Measurements from ENCODE around the gene SIAH3.
"Not testable (repeated sequence)": the region's sequence is repeated elsewhere in the genome, so short reads cannot be mapped to it uniquely, and the experiment has no call there.

Gene SIAH3, protein sequence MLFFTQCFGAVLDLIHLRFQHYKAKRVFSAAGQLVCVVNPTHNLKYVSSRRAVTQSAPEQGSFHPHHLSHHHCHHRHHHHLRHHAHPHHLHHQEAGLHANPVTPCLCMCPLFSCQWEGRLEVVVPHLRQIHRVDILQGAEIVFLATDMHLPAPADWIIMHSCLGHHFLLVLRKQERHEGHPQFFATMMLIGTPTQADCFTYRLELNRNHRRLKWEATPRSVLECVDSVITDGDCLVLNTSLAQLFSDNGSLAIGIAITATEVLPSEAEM

DNA sequence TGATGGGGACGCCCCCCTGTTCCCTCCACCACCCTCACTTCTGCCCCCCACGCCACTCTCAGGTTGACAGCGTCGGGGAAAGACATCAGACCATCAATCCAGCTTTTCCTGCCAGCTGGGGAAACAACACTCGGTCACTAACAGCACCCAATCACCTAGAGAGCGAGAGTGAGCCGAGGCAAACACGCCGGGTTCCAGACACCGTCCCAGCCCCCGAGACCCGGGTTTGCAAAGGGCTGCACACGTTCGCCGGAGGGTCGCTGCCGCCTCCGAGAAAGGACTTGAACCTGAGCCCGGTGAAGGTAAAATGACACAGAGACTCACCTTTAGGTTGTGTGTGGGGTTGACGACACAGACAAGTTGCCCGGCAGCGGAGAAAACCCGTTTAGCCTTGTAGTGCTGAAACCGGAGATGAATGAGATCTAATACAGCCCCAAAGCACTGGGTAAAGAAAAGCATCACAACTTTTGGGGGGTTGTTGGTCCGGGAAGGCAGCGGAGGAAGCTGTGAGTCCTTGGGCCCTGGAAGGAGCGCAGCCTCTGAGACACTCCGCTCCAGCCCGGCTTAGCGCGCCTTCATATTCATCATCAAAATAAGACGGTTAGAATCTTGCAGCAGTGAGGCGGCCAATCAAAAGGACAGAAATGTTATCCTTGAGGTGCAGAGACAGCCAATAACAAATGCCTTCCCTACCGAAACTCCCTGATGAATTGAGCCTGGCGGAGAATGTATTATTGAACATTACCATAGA is at the start of gene SIAH3:
SIAH3 (minus strand) TSS at position 583 of the 751 bp plus-strand sequence; CDS start at position 459, 124 bp downstream.
- peak; percentile 24 to 31 for DNase-seq

DNA sequence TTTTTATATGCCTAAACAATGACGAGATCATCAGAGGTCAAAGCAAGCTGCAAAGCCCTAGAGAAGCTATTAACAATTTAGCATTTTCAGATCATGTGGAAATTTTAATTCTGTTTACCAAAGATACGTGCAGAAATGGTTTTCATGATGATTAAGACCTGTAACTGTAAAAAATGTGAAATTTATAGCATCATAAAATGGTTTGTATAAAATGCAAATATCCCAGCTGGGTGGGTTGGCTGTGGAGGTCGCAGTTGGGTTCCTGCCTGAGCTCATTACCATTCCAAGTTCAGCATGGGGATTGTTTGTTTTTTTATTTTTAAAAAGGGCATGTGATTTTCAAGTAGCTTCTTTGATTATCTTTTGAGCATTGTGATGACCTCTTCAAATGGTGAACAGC is 47.9 kb upstream of the SIAH3 start:
- DNase-seq = no peak

DNA sequence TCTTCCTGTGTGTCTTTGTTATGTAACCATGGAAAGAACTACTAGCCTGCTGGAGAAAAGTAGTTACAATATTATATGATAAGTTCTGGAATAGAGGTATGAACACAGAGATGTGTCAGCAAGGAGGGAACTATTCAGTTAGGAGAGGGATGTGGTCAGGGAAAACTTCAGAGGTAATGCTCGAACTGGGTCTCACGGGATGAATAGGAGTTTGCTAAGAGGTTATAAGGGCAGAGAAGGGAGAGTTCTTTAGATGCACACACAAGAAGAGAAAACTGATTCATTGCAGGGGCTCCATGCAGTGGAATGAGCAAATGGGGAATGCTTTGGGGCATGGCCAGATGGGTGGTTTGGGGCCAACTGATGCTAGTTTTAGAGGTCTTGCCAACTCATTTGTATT is 46.0 kb upstream of the SIAH3 start:
- no peak for DNase-seq

DNA sequence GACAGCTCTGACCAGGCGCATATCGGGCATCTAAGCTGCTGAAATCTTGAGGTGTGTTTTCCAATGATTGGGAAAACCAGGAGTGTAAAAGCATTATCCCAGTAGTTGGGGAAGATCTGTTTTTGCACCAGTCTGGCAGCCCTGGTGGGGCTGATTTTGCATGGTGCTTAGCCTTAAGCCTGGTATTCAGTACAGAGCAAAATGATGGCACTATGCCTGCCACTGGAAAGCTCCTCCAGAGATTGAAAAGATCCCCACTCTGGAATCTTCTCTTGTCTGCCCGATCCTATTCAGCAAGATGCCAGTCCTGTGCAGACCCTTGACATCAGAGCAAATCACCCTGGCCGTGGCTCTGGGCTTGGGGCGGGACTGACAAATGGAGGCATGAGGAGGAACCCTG is 44.7 kb upstream of the SIAH3 start:
- no peak for DNase-seq

DNA sequence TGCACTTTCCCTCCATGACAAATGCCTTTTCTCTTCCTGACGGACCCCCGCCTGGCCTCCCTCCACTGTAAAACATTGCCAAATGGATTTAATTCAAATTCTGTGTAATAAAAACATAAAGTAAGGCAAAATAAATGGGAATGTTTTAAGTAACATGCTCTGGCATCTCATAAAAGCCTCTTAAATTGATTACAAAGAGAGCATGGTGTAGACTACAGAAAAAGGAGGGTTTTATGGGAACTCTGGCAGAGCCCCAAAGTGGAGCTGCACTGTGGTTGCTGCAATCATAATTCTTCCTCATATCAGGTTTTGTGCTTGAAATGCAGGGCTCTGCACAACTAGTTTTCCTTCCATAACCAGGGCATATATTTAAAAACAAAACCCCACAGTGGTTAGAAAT is 44.3 kb upstream of the SIAH3 start:
- DNase-seq = no peak

DNA sequence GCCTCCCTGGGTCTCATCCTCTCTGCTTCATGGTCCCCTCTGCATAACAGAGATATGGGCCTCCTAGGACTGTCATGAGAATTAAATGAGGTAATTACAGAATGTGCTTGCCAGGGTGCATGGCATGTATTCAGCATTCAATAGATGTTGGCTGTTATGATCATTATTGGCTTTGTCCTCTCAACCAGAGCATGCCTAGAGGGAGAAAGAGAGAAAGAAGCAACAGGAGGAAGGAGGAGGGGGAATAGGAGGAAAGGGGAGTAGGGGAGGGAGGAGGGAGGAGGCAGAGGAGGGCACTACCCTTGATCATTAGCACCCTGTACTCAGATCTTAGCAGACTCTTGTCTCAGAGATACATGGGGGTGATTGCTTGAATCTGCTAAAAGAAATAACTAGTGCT is 41.0 kb upstream of the SIAH3 start:
- no peak for DNase-seq

DNA sequence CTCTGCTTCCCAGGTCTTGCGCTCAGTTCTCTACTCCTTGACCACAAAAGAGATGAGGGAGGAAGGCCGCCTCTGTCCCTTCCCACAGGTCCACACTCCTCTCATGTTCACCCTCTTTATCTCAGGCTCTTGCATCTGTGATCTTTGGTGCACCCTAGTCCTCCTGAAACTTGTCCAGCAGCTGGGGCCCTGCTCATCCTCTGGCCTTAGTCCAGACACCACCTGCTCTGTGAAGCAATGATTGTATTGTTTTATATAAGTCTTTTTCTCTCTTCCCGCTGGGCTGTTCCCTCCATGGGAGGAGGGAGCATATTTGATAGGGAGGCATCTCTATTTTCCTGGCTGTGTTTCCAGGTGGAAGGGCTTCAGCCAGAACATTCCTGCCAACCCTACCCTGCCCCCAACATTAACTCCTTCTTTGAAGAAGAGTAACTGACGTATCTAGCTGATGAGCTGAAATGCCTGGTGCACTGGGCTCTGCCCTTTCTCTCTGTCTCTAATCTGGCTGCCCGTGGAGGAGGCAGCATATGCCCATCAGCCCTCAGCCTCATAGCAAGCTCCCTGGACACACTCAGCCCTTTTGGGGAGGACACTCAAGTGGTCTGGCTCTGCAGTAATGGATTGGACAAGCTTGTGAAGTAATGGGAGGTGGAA is 38.2 kb upstream of the SIAH3 start:
- no peak for DNase-seq

DNA sequence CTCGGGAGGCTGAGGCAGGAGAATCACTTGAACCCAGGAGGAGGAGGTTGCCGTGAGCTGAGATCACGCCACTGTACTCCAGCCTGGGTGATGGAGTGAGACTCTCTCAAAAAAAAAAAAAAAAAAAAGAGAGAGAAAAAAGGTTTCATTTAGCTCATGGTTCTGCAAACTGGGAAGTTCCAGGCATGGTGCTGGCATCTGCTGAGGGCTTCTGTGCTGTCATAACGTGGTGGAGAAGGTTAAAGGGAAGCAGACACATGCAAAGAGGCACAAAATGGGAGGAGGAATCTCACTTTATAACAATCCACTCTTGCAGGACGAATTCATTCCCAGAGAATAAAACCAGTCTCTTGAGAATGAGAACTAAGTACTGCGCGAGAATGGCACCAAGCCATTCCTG is 34.9 kb upstream of the SIAH3 start:
- DNase-seq = no peak

DNA sequence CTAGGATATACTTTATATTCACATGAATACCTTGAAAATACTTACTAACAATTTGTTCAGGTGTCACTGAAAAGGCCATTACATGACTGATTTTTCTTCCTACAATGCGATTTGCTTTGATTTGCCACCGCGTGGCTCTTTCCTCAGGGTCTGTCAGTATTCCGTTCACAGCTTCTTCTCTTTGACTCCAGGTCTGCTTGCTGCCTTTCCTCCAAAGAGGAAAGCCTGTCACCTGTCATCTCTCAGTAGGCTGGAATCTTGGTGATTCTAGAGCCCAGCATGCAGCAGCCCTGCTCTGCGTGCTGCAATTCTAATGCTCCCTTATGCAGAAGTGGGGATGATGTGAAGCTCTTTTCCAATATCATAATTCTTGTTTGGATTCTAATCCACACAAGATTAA is 33.6 kb upstream of the SIAH3 start:
- DNase-seq = no peak

DNA sequence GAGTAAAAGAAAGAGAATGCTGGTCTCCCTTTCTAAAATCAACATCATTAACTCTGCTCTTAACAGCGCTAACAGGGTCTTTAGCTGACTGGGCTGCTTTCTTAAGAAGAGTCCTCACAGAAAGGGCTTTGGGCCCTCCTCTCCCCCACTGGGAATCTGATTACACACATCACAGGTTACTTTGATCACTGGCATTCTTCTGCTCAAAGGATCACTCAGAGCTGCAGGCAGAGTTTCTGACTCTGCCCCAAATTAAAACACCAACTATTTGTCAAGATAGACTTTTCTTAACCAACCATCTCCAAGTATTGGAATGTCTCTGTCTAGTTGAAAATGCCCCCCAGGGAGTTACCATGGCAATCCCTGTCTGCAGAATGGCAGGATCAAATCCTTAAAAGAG is 31.1 kb upstream of the SIAH3 start:
- DNase-seq = no peak

DNA sequence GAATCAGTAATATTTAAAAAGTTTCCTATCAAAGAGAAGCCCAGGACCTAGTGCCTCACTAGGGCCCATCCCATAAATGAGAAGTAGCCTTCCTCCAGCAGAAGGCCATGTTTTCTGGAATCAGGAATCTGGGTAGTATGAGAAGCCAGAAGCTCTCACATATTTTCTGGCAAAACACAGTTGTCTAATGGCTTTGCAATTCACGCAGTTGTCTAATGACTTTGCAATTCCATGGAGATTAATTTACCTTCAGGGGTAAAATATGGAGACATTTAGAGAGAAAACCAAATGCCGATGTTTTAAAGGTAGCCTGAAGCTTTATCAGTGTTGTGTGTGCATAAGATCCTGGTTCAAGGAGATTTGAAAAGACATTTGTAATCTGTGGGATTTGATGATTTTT is 29.8 kb upstream of the SIAH3 start:
- DNase-seq = no peak

DNA sequence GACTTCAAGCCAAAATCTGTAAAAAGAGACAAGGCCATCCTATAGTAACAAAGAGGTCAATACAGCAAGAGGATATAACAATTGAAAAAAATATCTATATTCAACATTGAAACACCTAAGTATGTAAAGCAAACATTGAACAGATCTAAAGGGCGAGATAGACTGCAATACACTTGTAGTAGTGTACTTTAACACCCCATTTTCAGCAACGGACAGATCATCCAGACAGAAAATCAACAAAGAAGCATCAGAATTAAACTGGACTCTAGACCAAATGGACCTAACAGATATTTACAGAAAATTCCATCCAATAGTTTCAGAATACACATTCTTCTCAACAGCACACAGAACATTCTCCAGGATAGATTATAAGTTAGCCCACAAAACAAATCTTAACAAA is 28.7 kb upstream of the SIAH3 start:
- DNase-seq = no peak

DNA sequence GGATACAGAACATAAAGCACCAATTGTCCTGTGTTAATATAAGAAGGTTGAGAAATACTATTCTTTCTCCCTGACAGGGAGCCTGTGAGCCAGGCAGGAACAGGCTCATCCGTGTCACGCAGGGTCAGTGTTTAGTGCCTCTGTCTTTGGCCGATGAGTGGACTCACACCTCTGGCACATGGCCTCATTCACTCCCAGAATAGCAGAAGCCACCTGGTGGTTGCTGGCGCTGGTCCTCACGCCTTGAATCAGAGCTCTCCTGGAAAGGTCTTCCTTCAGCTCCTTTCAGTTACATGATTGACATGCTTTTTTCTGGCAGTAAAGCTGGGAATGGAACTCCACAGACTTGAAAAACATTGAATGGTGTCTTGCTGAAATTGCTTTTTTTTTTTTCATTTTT is 28.1 kb upstream of the SIAH3 start:
- no peak for DNase-seq

DNA sequence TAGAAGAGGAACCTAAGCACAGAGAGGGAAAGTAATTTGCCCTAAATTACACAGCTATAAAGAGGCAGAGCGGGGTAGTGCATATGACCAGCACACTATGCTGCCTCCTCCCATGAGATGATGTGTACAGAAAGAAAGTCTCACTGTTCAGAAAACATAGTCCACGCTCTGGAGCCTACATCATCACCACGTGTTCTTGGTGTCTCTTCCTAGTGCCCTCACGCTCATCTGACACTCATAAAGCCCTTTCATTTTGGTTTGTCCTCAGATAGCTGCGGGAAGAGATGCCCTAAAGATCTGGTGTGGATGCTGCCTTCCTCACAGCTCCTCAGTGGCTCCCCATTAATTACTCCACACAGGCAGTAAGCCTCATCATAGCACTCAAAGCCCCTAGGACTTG is 27.4 kb upstream of the SIAH3 start:
- no peak for DNase-seq

DNA sequence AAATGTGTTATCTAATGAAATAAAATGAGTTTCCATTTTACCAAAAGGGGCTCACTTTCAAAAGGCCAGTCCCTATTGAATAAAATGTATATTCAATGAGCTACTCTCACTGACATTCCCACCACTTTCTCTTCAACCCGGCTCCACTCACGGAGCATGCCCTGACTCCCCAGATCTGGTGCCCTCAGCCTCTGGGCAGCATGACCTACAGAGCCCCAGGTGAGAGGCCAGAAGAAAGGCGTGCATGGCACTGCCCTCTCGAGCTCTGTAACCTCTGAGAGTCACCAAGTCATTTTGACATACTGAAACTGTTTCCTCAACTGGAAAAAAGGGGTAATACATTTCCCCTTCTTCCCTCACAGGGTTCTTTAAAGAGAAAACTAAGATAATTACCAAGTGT is 25.2 kb upstream of the SIAH3 start:
- DNase-seq = no peak

DNA sequence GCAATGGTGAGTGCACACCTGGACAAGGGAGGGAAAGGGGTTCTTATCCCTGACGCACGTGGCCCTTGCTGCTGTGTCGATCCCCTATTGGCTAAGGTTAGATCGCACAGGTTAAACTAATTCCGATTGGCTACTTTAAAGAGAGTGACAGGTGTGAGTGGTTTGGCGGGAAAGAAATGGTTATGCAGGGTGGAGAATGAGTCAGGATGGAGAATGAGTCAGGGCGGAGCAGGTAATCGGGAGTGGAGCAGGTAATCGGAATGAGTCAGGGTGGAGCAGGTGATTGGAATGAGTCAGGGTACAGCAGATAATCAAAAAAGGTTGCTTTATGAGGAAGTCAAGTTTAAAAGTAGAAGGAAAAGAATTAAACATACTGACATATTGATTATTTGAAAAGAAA is 24.4 kb upstream of the SIAH3 start:
- DNase-seq = no peak

DNA sequence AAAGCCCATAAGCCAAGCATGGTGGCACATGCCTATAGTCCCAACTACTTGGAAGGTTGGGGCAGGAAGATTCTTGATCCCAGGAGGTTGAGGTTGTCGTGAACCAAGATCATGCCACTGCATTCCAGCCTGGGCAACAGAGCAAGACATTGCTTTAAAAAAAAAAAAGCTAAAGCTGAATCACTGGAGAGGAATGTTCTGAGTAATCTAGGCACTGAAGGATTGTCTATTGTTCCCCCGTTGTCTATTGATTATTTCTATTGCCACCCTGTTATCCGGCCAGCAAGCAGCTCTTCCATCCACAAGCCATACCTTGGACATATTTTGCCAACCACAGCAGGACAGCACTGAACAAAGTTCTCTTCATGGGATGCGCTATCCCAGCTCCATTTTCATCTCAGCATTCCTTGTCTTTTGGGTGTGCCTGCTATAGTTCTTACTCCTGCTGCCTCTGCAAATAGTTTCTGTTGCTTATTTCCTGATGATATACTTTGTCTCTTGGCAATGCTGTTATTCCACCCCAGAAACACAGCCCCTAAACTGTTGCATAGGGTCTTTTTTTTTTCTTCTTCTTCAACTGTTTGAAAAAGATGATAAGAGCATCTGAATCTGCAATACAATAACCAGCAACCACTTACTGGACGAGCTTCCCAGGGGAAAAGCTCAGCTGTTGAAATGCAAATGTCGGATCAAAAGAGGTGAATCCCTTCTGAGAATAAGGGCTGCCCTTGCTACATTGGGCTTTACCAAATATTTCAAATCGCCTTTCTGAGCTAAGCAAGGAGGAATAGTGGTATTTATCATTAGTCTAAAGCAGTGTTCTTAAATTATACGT is 22.2 kb upstream of the SIAH3 start:
- DNase-seq = no peak

DNA sequence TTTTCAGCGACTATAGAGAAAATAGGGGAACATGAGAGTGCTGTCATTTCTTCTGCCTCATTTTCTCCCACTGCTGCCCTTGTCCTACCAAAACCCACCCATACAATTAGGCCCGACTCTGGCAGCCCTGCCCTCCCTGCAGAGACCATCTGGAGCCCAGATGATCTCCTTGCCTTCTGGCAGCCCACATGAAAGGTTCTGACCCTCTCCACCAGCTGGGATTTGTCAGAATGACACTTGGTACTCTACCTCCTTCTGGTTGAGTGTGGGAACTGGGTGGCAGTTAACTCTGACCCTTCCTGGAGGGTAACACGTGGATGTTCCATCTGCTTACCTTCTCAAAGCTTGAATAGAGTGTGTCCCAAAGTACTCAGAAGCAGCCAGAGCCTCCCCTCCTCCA is 21.0 kb upstream of the SIAH3 start:
- no peak for DNase-seq

DNA sequence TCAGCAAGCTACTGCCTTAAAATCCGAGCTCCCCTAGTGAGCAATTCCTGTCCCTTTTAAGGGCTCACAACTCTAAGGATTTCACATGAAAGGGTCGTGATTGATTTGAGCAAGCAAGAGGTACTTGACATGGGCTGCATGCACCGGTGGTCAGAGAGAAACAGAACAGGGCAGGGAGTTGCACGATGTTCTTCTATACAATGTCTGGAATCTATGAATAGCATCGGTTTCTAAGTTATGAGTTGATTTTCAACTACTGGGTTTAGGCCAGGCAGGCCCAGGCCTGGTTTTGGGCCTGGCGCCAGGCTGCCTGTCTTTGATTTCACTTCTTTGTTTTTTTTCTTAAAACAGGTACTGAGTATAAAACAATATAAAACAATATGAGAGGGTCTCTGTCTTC is 19.6 kb upstream of the SIAH3 start:
- DNase-seq = not testable (repeated sequence)

DNA sequence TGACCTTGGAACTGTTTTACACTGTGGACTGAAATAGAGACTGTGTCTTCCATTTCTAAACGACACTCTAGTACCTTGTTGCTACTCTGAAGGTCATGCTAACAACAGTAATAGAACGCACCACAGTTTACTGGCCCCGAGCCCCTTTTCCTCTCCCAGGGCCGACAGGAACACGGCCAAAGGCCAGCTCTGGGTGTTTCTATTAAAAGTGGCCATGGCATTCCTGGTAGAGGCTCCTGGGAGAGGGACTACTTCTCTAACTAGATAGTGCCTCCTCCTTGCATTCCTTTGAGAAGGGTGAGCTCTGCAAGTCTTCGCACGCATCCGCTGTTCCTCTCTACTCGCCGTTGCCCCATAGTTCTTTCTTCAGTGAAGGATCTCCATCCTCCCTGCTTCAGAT is 18.7 kb upstream of the SIAH3 start:
- no peak for DNase-seq

DNA sequence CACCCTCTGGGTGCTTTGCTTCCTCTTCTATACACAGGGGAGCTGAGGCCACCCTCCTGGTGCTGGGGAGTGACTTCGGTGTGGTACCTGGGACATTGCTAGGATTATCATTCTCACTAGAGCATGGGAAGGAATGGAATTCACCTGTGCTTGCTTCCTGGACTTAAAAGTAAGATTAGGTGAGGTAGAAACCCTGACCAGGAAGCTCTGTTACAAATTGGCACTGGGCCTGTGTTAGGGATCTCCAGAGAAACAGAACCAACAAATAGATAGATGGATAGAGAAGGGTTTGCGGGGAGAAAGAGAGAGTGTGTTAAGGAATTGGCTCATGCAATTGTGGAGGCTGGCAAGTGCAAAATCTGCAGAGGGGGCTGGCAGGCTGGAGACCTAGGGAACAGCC is 13.9 kb upstream of the SIAH3 start:
- no peak for DNase-seq

DNA sequence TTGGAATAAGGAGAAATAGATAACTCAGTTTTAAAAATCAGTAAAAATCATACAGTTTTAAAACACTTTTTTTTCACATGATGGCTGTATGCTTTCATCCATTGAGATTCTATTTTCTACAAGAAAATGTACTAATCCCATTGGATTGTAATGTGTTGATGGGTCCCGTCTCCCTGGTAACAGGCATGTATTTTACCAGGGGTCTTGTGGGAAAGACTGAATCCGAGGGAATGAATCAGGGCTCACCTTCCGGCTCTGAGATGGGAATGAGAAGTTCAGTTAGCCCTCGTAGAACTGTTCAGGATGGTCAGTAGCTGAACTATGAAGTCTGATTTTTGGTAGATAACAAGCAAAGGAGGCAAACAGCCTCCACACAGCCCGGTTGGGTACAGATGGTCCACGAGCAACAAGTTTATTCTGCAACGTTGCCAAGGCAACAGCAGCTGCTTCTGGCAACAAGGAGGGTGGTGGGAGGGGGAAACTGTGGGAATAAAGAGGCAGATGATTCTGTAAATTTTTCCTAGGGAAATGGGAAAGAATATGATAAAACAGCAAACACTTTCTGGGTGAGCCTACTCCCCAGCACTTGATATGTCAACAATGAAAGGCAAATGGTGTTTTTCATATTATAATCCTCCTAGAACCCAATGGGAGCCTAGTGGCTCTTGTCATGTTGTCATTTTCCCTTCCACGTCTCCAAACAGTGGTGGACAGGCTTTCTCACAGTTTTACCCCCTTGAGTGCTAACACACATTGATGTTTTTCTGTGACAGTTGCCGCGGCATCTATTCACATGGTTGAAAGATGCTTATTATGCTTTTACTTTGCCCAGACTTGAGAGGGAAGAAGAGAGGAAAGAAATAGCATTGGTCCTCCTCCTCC is 12.4 kb upstream of the SIAH3 start:
- no peak for DNase-seq

All from stimulated activated CD4-positive, alpha-beta T cell treated with anti-CD3 and anti-CD28 coated beads, Interleukin-2, amount 100 ng/mL, for 24 hours (primary cell).